ENCODE data around the gene CEP83.

DNA sequence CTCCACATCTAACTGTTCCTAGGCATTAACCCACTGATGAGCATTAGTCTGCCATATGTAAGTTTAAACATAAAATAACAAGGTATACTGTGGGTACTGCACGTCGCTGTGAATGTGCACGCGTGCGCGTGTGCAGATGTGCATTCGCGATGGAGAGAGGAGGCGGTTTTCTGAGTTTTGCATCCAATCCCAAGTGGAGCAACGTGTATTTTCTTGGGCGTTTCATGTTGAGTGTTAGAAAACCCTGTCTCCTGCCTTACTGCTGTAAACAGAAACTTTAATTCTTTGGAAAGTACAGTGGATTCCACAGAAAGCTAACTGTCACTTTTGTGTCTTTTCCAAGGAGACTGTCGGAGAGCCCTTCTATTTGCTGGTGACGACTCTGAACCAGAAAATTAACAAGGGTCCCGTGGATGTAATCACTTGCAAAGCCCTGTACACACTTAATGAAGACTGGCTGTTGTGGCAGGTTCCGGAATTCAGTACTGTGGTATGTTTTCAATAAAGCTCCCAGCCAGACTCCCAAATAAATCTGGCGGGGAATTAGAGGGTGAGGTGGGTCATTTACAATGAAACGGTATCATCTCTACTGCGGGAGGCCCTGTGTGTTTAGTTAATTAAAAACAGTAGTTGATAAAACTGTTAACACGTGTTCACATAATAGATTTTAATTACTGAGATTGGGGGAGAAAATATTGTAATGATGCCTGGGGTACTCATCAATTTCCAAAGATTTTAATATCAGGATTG, 194.8 kb downstream of the CEP83 start:
- TF ChIP-seq EZH2 (IDR thresholded peaks at IDR 0.05; ENCODE audit: insufficient read depth, poor library complexity, severe bottlenecking) = no peak
- TF ChIP-seq EZH2phosphoT487 (IDR thresholded peaks at IDR 0.05; ENCODE audit: insufficient read depth, low read depth) = no peak
